K562 (cell line): ENCODE measurements around the gene MRGPRF. TPM values are rescaled to one million over a fixed set of nuclear protein-coding genes. Genes with fewer than 3 reads are reported as not detected.

Source experiments
- ATAC-seq: fragments of 200-7000 bp; cut with Tn5 transposase; 3 replicates; pipeline ENCODE4 v1.9.1; 2020; ENCODE audit warnings: moderate library complexity
- BruUV-seq: library from RNA; stranded (reverse); fragments of 400-500 nt; replicated peaks from 2 replicates; lab custom pipeline; 2021; lab: Mats Ljungman, UMichigan
- CTCF ChIA-PET: fragments of 300-600 bp; formaldehyde crosslinking; extraction: SDS; loops from one replicate; lab custom pipeline; 2021; ENCODE audit warnings: low intra/inter-chr PET ratio; lab: Yijun Ruan, JAX
- POLR2A ChIA-PET: fragments of 300-600, 350-650 bp; sonication (Branson Sonifier 250); formaldehyde crosslinking; extraction: SDS; loops from one replicate; lab custom pipeline; 2021; ENCODE audit warnings: antibody characterized with exemption, inconsistent platforms; lab: Yijun Ruan, JAX
- DNase-seq, 4 experiments: peaks; one replicate each; pipeline versions ENCODE4 v3.0.0 to v3.0.0-alpha.2; 2011 to 2018; ENCODE audit warnings: low spot score in 3 of 4, mixed read lengths in 3 of 4; ENCODE audit errors: extremely low read depth in 1 of 4
- FAIRE-seq: peaks from 2 replicates; lab custom pipeline; 2011; peaks lifted over from hg19 to GRCh38; lab: Jason Lieb, UNC
- H2AFZ ChIP-seq: 2 replicates; pipeline ENCODE4 v1.6.0; 2011; ENCODE audit warnings: low read depth, low read length, control low read depth, inconsistent platforms
- H3K27ac ChIP-seq: fragments of 200-600 bp; 3 replicates; pipeline ENCODE4 v1.8.0; 2011; ENCODE audit warnings: low read depth, mild to moderate bottlenecking, control low read depth, inconsistent platforms, low read length, moderate library complexity, mixed read lengths; ENCODE audit errors: extremely low read depth
- H3K27me3 ChIP-seq, 2 experiments: fragments of 300-600 bp in 1 of 2; 2 replicates in 1 of 2; 3 replicates in 1 of 2; pipeline versions ENCODE4 v1.6.0 to v1.8.0; 2011; ENCODE audit warnings: inconsistent platforms in 2 of 2, low read length in 2 of 2, mild to moderate bottlenecking in 1 of 2, mixed read lengths in 1 of 2, moderate library complexity in 1 of 2; ENCODE audit not compliant: control insufficient read depth in 2 of 2, insufficient read depth in 2 of 2
- H3K36me3 ChIP-seq: fragments of 300-600 bp; 3 replicates; pipeline ENCODE4 v1.8.0; 2011; ENCODE audit warnings: mild to moderate bottlenecking, low read length, inconsistent platforms; ENCODE audit not compliant: control insufficient read depth, insufficient read depth
- H3K4me1 ChIP-seq, 2 experiments: fragments of 200-600 bp in 1 of 2; replicated peaks in 1 of 2; 2 replicates in 1 of 2; 3 replicates in 1 of 2; pipeline versions ENCODE4 v1.5.1 to v1.8.0; 2011; ENCODE audit warnings: inconsistent platforms in 2 of 2, low read length in 2 of 2, mild to moderate bottlenecking in 1 of 2, mixed read lengths in 1 of 2, moderate library complexity in 1 of 2; ENCODE audit not compliant: control insufficient read depth in 2 of 2, insufficient read depth in 2 of 2
- H3K4me2 ChIP-seq: 2 replicates; pipeline ENCODE4 v1.6.1; 2011; ENCODE audit warnings: low read length, control low read depth, inconsistent platforms, mixed read lengths; ENCODE audit not compliant: insufficient read depth
- H3K4me3 ChIP-seq: fragments of 200-600 bp; sonication (generic), shearing (Covaris generic); 2 replicates; pipeline ENCODE4 v1.5.1; 2016; ENCODE audit warnings: control low read depth, inconsistent platforms
- H3K79me2 ChIP-seq: fragments of 200-600 bp; 3 replicates; pipeline ENCODE4 v1.8.0; 2011; ENCODE audit warnings: low read length, inconsistent platforms; ENCODE audit not compliant: control insufficient read depth, insufficient read depth
- H3K9ac ChIP-seq, 2 experiments: 2 replicates each; pipeline versions ENCODE4 v1.6.0 to v1.6.1; 2011; ENCODE audit warnings: low read depth in 2 of 2, low read length in 2 of 2, control low read depth in 1 of 2, inconsistent platforms in 1 of 2, mild to moderate bottlenecking in 1 of 2, mixed read lengths in 1 of 2; ENCODE audit not compliant: insufficient read depth in 1 of 2
- H3K9me1 ChIP-seq: one replicate; pipeline ENCODE4 v1.6.0; 2011; ENCODE audit warnings: inconsistent platforms, mild to moderate bottlenecking, low read length, moderate library complexity; ENCODE audit not compliant: control insufficient read depth, insufficient read depth
- H3K9me3 ChIP-seq: replicated peaks from 2 replicates; pipeline ENCODE4 v1.5.1; 2011; ENCODE audit warnings: low read depth, low read length, inconsistent platforms; ENCODE audit not compliant: control insufficient read depth, insufficient read depth
- H4K20me1 ChIP-seq: replicated peaks from 2 replicates; pipeline ENCODE4 v1.6.1; 2011; ENCODE audit warnings: low read length, inconsistent platforms, mixed read lengths; ENCODE audit not compliant: control insufficient read depth, insufficient read depth
- ATF1 ChIP-seq, 2 experiments: fragments of 450-650 bp in 1 of 2; IDR thresholded peaks; 2 replicates each; pipeline ENCODE4 v1.6.1; 2016; ENCODE audit warnings: missing compliant biosample characterization in 1 of 2, missing genetic modification characterization in 1 of 2
- CTBP1 ChIP-seq: fragments of 450-650 bp; IDR thresholded peaks from 2 replicates; pipeline ENCODE4 v1.6.1; 2016; ENCODE audit warnings: borderline replicate concordance
- E4F1 ChIP-seq: fragments of 250-450 bp; sonication (Bioruptor Pico); IDR thresholded peaks from 2 replicates; pipeline ENCODE4 v1.5.0; 2021; ENCODE audit warnings: mild to moderate bottlenecking, borderline replicate concordance
- GABPA ChIP-seq: fragments of 200-800 bp; sonication (Bioruptor generic); conservative IDR thresholded peaks from 2 replicates; pipeline ENCODE4 v1.6.1; 2016; ENCODE audit warnings: low read depth, missing genetic modification characterization, missing compliant biosample characterization
- NFE2L1 ChIP-seq: fragments of 450-650 bp; IDR thresholded peaks from 2 replicates; pipeline ENCODE4 v1.6.1; 2016; ENCODE audit warnings: missing genetic modification characterization, low read depth, mild to moderate bottlenecking, missing compliant biosample characterization, moderate library complexity, borderline replicate concordance
- PCBP2 ChIP-seq: fragments of 200-400 bp; formaldehyde crosslinking; IDR thresholded peaks from 2 replicates; pipeline ENCODE4 v1.6.1; 2018; ENCODE audit warnings: low read length, low read depth, mild to moderate bottlenecking, moderate library complexity; ENCODE audit not compliant: poor library complexity, severe bottlenecking
- PHTF2 ChIP-seq: fragments of 250-450 bp; sonication (Bioruptor Pico); IDR thresholded peaks from 2 replicates; pipeline ENCODE4 v1.5.0; 2021; ENCODE audit warnings: mild to moderate bottlenecking
- RBBP5 ChIP-seq: fragments of 200-600 bp; sonication (generic); IDR thresholded peaks from 2 replicates; pipeline ENCODE4 v1.6.1; 2012; ENCODE audit warnings: borderline replicate concordance, mild to moderate bottlenecking, low read length, control low read depth, inconsistent platforms; ENCODE audit not compliant: insufficient read depth, poor library complexity, severe bottlenecking
- SIN3B ChIP-seq: fragments of 450-650 bp; IDR thresholded peaks from 2 replicates; pipeline ENCODE4 v1.6.1; 2017; ENCODE audit warnings: low read depth, mild to moderate bottlenecking, moderate library complexity
- SOX6 ChIP-seq: fragments of 450-650 bp; IDR thresholded peaks from 2 replicates; pipeline ENCODE4 v1.6.1; 2014; ENCODE audit warnings: mild to moderate bottlenecking
- SREBF1 ChIP-seq: fragments of 150-350 bp; IDR thresholded peaks from 2 replicates; pipeline ENCODE4 v1.6.1; 2014; ENCODE audit warnings: antibody characterized with exemption, low read depth, low read length, borderline replicate concordance
- TAF9B ChIP-seq: fragments of 450-650 bp; IDR thresholded peaks from 2 replicates; pipeline ENCODE4 v1.6.1; 2018; ENCODE audit warnings: mild to moderate bottlenecking; ENCODE audit not compliant: partially characterized antibody
- U2AF1 ChIP-seq: fragments of 200-400 bp; formaldehyde crosslinking; optimal IDR thresholded peaks from 2 replicates; pipeline ENCODE3; 2017; ENCODE audit warnings: mild to moderate bottlenecking, low read depth, low read length, moderate library complexity
- YY1 ChIP-seq, 3 experiments: IDR thresholded peaks; 2 replicates each; pipeline ENCODE4 v1.6.1; 2011; ENCODE audit warnings: low read length in 2 of 3, mild to moderate bottlenecking in 2 of 3, moderate library complexity in 2 of 3, borderline replicate concordance in 1 of 3, control low read depth in 1 of 3, low read depth in 1 of 3; ENCODE audit not compliant: insufficient read depth in 3 of 3, insufficient replicate concordance in 2 of 3, control insufficient read depth in 1 of 3, insufficient read length in 1 of 3; ENCODE audit errors: extremely low read depth in 1 of 3
- ZBTB1 ChIP-seq: sonication (generic); formaldehyde crosslinking; IDR thresholded peaks from 2 replicates; pipeline ENCODE4 v1.8.1; 2023; ENCODE audit warnings: missing genetic modification reagents, low read depth, mild to moderate bottlenecking, borderline replicate concordance
- WGBS: fragments of 100-300 bp; shearing (Covaris generic); methylation state at CpG from one replicate; pipeline ENCODE4 v1.1.6; 2016; ENCODE audit warnings: low coverage, mixed read lengths; ENCODE audit not compliant: insufficient coverage; ENCODE audit errors: missing lambda C conversion rate; 5-methylcytosine and 5-hydroxymethylcytosine counted together
- in situ Hi-C: fragments of 300-500 bp; cut with MboI; formaldehyde crosslinking; loops from 4 replicates; pipeline ENCODE4 v1.15.0; 2018; ENCODE audit warnings: inconsistent platforms, mixed read lengths
- intact Hi-C: fragments of 100-400 bp; cut with micrococcal nuclease; formaldehyde crosslinking; loops from 2 replicates; pipeline ENCODE4 v1.14.2; 2022
- polyA plus RNA-seq, 8 experiments: library from polyadenylated mRNA; depleted of rRNA in 4 of 8; stranded (reverse) in 5 of 8; unstranded in 3 of 8; fragments of >200 nt; fragmentation: Nextera tagmentation in 2 of 8; fragmentation: Illumina TruSeq in 1 of 8; extraction: Ambion mirVana in 2 of 8; extraction: Trizol in 1 of 8; gene quantifications; 2 replicates each; pipeline versions ENCODE4 v1.2.1 to v1.2.3, GENCODE V29; 2011 to 2014; ENCODE audit warnings: inconsistent platforms in 1 of 8, missing spikeins in 1 of 8
- total RNA-seq, 7 experiments: library from RNA; depleted of rRNA in 6 of 7; stranded (reverse); fragments of >200 nt in 6 of 7; fragmentation: Illumina TruSeq in 2 of 7; extraction: Trizol in 2 of 7; gene quantifications; 2 replicates each; pipeline versions ENCODE4 v1.2.1 to v1.2.3, GENCODE V29; 2011 to 2021; ENCODE audit warnings: low replicate concordance in 1 of 7

MRGPRF gene
- total and polyA plus RNA-seq, 9 of the 15 experiments (the other 6 are each of a cell fraction or from before 2014, with no cell fraction given): not detected

DNA sequence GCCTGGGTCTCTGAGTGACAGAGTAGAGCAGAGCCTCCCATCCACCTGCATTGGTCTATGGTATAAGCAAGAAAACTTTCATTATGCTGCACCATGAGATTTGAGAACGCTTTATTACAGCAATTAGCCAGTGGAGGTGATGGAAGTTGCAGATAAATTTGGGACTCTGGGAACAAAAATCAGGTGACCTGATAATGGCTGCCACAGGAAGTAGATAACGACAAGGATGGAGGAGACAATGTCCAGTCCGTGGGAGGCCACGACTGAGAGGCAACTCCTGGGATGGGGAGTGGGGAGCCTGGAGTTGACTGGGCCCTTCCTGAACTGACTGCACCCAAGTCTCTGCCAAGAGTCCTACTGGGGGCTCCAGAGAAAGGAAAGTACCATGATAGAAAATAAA lies 37.0 kb downstream of the MRGPRF start:
- BruUV-seq: no TSS peak
- TF ChIP-seq U2AF1: no peak
- TF ChIP-seq TAF9B: no peak
- no peak for TF ChIP-seq NFE2L1 (tag)
- TF ChIP-seq PHTF2 (CRISPR knock-in tag): no peak
- peak; percentile 37; the same call in 1 of the 2 replicates for TF ChIP-seq SOX6
- no peak for TF ChIP-seq E4F1 (CRISPR knock-in tag)
- peak in 1 of 3 experiments; percentile 23 for TF ChIP-seq YY1 (IDR thresholded peaks at IDR 0.05; ENCODE audit: borderline replicate concordance in 1 of 3, control insufficient read depth in 1 of 3, extremely low read depth in 1 of 3, insufficient read depth in 3 of 3, insufficient read length in 1 of 3, insufficient replicate concordance in 2 of 3, low read depth in 1 of 3, low read length in 2 of 3)
- TF ChIP-seq SIN3B: no peak
- TF ChIP-seq ATF1 (CRISPR knock-in tag; IDR thresholded peaks at IDR 0.05): no peak
- no peak for TF ChIP-seq ATF1 (tag; IDR thresholded peaks at IDR 0.05)
- TF ChIP-seq SREBF1: no peak
- peak; percentile 55; the same call in 1 of the 2 replicates for TF ChIP-seq CTBP1
- TF ChIP-seq RBBP5: no peak
- peak; percentile 51 for TF ChIP-seq GABPA (tag)
- TF ChIP-seq PCBP2: no peak
- TF ChIP-seq ZBTB1 (CRISPR knock-in tag): no peak
- TF ChIP-seq, all 486 proteins: peak for 4
- no peak overlapping the region for H2AFZ ChIP-seq
- in situ Hi-C loops: no loop called here
- CTCF ChIA-PET: interaction anchor here (1.1 kb wide), 1 partner anchor 1120 kb away, joined by 3 read pairs; no protein-coding TSS in a partner anchor
- no peak overlapping the region for H3K27ac ChIP-seq
- H4K20me1 ChIP-seq: no peaks in the 10 kb centered on the region
- DNase-seq (no peak), ATAC-seq (no peak), FAIRE-seq (no peak)
- no peak overlapping the region for H3K4me2 ChIP-seq
- intact Hi-C loops: no loop called here
- no peak overlapping the region for H3K9ac ChIP-seq
- no peaks in the 10 kb centered on the region for H3K36me3 ChIP-seq
- no peaks in the 10 kb centered on the region for H3K79me2 ChIP-seq
- no peaks in the 10 kb centered on the region for H3K9me3 ChIP-seq
- H3K4me3 ChIP-seq: no peak overlapping the region
- 4% methylated on average over 4 of the region's 4 CpGs for WGBS
- no peaks in the 10 kb centered on the region for H3K9me1 ChIP-seq
- peaks cover 26 to 49% of the 10 kb centered on the region in 2 experiments for H3K27me3 ChIP-seq
- H3K4me1 ChIP-seq: peaks cover 5 to 15% of the 10 kb centered on the region in 2 experiments; a peak in 3 of 5 replicates
- POLR2A ChIA-PET: no interaction called here
